CD14-positive monocyte (primary cell): Measurements from ENCODE around the gene HMMR. TPM values are rescaled to one million over a fixed set of nuclear protein-coding genes. Genes with fewer than 3 reads are reported as not detected.

Experiments used
- DNase-seq, 3 donors: peaks; one replicate each; pipeline ENCODE4 v3.0.0-alpha.2; 2011 to 2022
- H2AFZ ChIP-seq: 2 replicates; pipeline ENCODE4 v1.6.0; 2012; ENCODE audit warnings: mild to moderate bottlenecking, low read depth, low read length, inconsistent platforms; ENCODE audit not compliant: insufficient read depth, poor library complexity, severe bottlenecking
- H3K27ac ChIP-seq, 2 donors: 1 replicate in 1 of 2; 2 replicates in 1 of 2; pipeline ENCODE4 v1.5.1; 2012 to 2013; ENCODE audit warnings: low read length in 2 of 2, control low read depth in 1 of 2, inconsistent platforms in 1 of 2, low read depth in 1 of 2, mild to moderate bottlenecking in 1 of 2
- H3K27me3 ChIP-seq, 2 donors: one replicate each; pipeline versions ENCODE4 v1.6.0 to v1.6.1; 2011 to 2013; ENCODE audit warnings: low read length in 2 of 2; ENCODE audit not compliant: control insufficient read depth in 2 of 2, insufficient read depth in 2 of 2
- H3K36me3 ChIP-seq, 2 donors: replicated peaks in 1 of 2; 1 replicate in 1 of 2; 2 replicates in 1 of 2; pipeline versions ENCODE4 v1.5.1 to v1.6.1; 2012 to 2013; ENCODE audit warnings: low read length in 2 of 2, control low read depth in 1 of 2, inconsistent platforms in 1 of 2, mild to moderate bottlenecking in 1 of 2; ENCODE audit not compliant: insufficient read depth in 2 of 2, control insufficient read depth in 1 of 2
- H3K4me1 ChIP-seq, 2 donors: 1 replicate in 1 of 2; 2 replicates in 1 of 2; pipeline versions ENCODE4 v1.5.1 to v1.6.1; 2012 to 2013; ENCODE audit warnings: low read length in 2 of 2, control low read depth in 1 of 2, inconsistent platforms in 1 of 2, mild to moderate bottlenecking in 1 of 2, moderate library complexity in 1 of 2; ENCODE audit not compliant: insufficient read depth in 2 of 2, control insufficient read depth in 1 of 2
- H3K4me2 ChIP-seq: replicated peaks from 2 replicates; pipeline ENCODE3; 2012; ENCODE audit warnings: low read length, moderate library complexity, mild to moderate bottlenecking; ENCODE audit not compliant: poor library complexity, severe bottlenecking; ENCODE audit errors: extremely low read depth
- H3K4me3 ChIP-seq, 3 experiments: fragments of 200-600 bp in 1 of 3; sonication (generic) in 1 of 3; replicated peaks in 1 of 3; 1 replicate in 2 of 3; 2 replicates in 1 of 3; pipeline ENCODE4 v1.5.1; 2011 to 2013; ENCODE audit warnings: low read length in 3 of 3, mild to moderate bottlenecking in 3 of 3, control low read depth in 2 of 3, low read depth in 2 of 3, inconsistent platforms in 1 of 3, moderate library complexity in 1 of 3
- H3K79me2 ChIP-seq: 2 replicates; pipeline ENCODE4 v1.6.0; 2012; ENCODE audit warnings: mild to moderate bottlenecking, control low read depth, inconsistent platforms, low read length, moderate library complexity; ENCODE audit not compliant: insufficient read depth
- H3K9ac ChIP-seq: 2 replicates; pipeline ENCODE4 v1.6.0; 2017; ENCODE audit warnings: low read length, mild to moderate bottlenecking; ENCODE audit not compliant: insufficient read depth, poor library complexity, severe bottlenecking
- H3K9me3 ChIP-seq, 2 donors: replicated peaks in 1 of 2; 1 replicate in 1 of 2; 2 replicates in 1 of 2; pipeline versions ENCODE4 v1.5.1 to v1.6.1; 2012 to 2013; ENCODE audit warnings: low read length in 2 of 2, control low read depth in 1 of 2; ENCODE audit not compliant: control insufficient read depth in 1 of 2, insufficient read depth in 1 of 2
- H4K20me1 ChIP-seq: 2 replicates; pipeline ENCODE4 v1.6.0; 2012; ENCODE audit warnings: mild to moderate bottlenecking, low read length, control low read depth, moderate library complexity; ENCODE audit not compliant: insufficient read depth
- H3K27ac Mint-ChIP-seq, 7 donors: one replicate each; pipeline ENCODE4 v1.8.0; 2020; ENCODE audit warnings: mild to moderate bottlenecking in 7 of 7, mixed read lengths in 7 of 7, moderate library complexity in 6 of 7, inconsistent platforms in 2 of 7
- H3K27me3 Mint-ChIP-seq, 3 donors: one replicate each; pipeline ENCODE4 v1.8.0; 2021 to 2022; ENCODE audit warnings: low read depth in 3 of 3, mild to moderate bottlenecking in 3 of 3, mixed read lengths in 3 of 3, moderate library complexity in 3 of 3, inconsistent platforms in 1 of 3
- H3K36me3 Mint-ChIP-seq, 2 donors: one replicate each; pipeline ENCODE4 v1.8.0; 2020; ENCODE audit warnings: mixed read lengths in 2 of 2, inconsistent platforms in 1 of 2, mild to moderate bottlenecking in 1 of 2
- H3K4me1 Mint-ChIP-seq: one replicate; pipeline ENCODE4 v1.8.0; 2020; ENCODE audit warnings: mild to moderate bottlenecking, mixed read lengths
- H3K4me3 Mint-ChIP-seq, 2 donors: one replicate each; pipeline ENCODE4 v1.8.0; 2020; ENCODE audit warnings: mild to moderate bottlenecking in 2 of 2, mixed read lengths in 2 of 2, moderate library complexity in 1 of 2
- H3K9me3 Mint-ChIP-seq, 7 donors: one replicate each; pipeline ENCODE4 v1.8.0; 2020 to 2022; ENCODE audit warnings: mixed read lengths in 7 of 7, mild to moderate bottlenecking in 6 of 7, moderate library complexity in 6 of 7, inconsistent platforms in 2 of 7
- WGBS: methylation state at CpG from one replicate; pipeline ENCODE4 v1.1.5; 2013; ENCODE audit warnings: missing lambda C conversion rate; ENCODE audit not compliant: insufficient coverage; 5-methylcytosine and 5-hydroxymethylcytosine counted together
- intact Hi-C, 2 donors: fragments of 100-400 bp; cut with micrococcal nuclease; formaldehyde crosslinking; loops; one replicate each; pipeline versions ENCODE4 v1.15.0 to v1.15.1; 2023
- polyA plus RNA-seq, 3 donors: library from polyadenylated mRNA; depleted of rRNA in 1 of 3; unstranded in 2 of 3; stranded (reverse) in 1 of 3; fragments of 300-500 nt in 2 of 3; fragments of >200 nt in 1 of 3; fragmentation: Illumina TruSeq in 2 of 3; gene quantifications; 1 replicate in 2 of 3; 2 replicates in 1 of 3; pipeline ENCODE4 v1.2.3, GENCODE V29; 2012 to 2021
- TF ChIP-seq, protein P1 (sequence below): fragments of 200-600 bp; IDR thresholded peaks from one replicate; pipeline ENCODE4 v1.8.0; 2022; ENCODE audit warnings: antibody characterized with exemption, mild to moderate bottlenecking

Gene HMMR
- polyA plus RNA-seq, 3 donors: 0.29 TPM; not detected in 2

DNA sequence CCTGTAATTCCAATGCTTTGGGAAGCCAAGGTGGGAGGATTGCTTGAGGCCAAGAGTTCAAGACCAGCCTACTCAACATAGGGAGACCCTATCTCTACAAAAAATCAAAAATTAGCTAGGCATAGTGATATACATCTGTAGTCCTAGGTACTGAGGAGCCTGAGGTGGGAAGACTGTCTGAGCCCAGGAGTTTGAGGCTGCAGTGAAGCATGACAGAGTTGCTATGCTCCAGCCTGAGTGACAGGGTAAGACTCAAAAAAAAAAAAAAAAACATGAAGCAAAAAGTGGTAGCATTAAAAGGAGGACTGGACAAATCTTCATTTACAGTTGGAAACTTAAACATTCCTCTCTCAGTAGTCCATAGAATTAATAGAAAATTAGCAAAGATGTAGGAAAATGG, 13.2 kb upstream of the HMMR start:
- Histone ChIP-seq H3K4me1 (no peaks in the 10 kb centered on the region), H3K4me2 (no peak overlapping the region), H3K27me3 (no peaks in the 10 kb centered on the region), H3K9me3 (no peaks in the 10 kb centered on the region), H3K27ac (no peak overlapping the region), H4K20me1 (no peaks in the 10 kb centered on the region), H3K36me3 (peaks cover 54 to 95% of the 10 kb centered on the region in 2 donors), H3K9ac (no peak overlapping the region), H3K79me2 (no peaks in the 10 kb centered on the region), H2AFZ (no peak overlapping the region), H3K4me3 (no peak overlapping the region)
- TF ChIP-seq, protein P1, sequence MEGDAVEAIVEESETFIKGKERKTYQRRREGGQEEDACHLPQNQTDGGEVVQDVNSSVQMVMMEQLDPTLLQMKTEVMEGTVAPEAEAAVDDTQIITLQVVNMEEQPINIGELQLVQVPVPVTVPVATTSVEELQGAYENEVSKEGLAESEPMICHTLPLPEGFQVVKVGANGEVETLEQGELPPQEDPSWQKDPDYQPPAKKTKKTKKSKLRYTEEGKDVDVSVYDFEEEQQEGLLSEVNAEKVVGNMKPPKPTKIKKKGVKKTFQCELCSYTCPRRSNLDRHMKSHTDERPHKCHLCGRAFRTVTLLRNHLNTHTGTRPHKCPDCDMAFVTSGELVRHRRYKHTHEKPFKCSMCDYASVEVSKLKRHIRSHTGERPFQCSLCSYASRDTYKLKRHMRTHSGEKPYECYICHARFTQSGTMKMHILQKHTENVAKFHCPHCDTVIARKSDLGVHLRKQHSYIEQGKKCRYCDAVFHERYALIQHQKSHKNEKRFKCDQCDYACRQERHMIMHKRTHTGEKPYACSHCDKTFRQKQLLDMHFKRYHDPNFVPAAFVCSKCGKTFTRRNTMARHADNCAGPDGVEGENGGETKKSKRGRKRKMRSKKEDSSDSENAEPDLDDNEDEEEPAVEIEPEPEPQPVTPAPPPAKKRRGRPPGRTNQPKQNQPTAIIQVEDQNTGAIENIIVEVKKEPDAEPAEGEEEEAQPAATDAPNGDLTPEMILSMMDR: no peak
- Mint-ChIP-seq H3K4me1 (no peaks in the 10 kb centered on the region), H3K27me3 (no peaks in the 10 kb centered on the region), H3K4me3 (no peak overlapping the region), H3K36me3 (peaks cover 65 to 83% of the 10 kb centered on the region in 2 donors), H3K27ac (peak overlapping the region in 2 of 7 donors; percentile 40 to 47), H3K9me3 (no peaks in the 10 kb centered on the region)
- DNase-seq: no peak
- intact Hi-C loops: no loop called here

DNA sequence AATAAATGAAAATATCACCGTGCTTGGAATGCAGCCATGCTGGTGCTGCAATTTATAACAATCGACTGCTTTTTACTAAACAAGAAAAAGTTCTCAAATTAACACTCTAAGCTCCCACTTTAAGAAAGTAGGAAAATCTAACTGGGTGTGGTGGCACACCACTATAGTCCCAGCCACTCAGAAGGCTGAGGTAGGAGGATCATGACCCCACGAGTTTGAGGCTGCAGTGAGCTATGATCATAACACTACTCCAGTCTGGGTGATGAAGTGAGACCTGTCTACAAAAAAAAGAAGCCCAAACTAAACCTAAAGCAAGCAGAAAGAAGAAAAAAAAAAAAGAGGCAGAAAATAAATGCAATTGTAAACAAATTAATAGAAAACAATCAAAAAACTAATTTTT, 12.6 kb upstream of the HMMR start:
- H3K4me3 ChIP-seq: no peak overlapping the region
- no peaks in the 10 kb centered on the region for H3K79me2 ChIP-seq
- H2AFZ ChIP-seq: no peak overlapping the region
- H3K9ac ChIP-seq: no peak overlapping the region
- Mint-ChIP-seq H3K4me1 (no peaks in the 10 kb centered on the region), H3K4me3 (no peak overlapping the region), H3K27ac (peak overlapping the region in 1 of 7 donors; percentile 86), H3K9me3 (no peaks in the 10 kb centered on the region), H3K36me3 (peaks cover 63 to 80% of the 10 kb centered on the region in 2 donors), H3K27me3 (no peaks in the 10 kb centered on the region)
- H3K27me3 ChIP-seq: no peaks in the 10 kb centered on the region
- no peaks in the 10 kb centered on the region for H3K9me3 ChIP-seq
- intact Hi-C loops: no loop called here
- DNase-seq: no peak
- H3K4me2 ChIP-seq: no peak overlapping the region
- no CpG with 5 or more reads among the region's 3 CpGs for WGBS
- H3K4me1 ChIP-seq: no peaks in the 10 kb centered on the region
- TF ChIP-seq, protein P1: no peak
- H3K27ac ChIP-seq: no peak overlapping the region
- peaks cover 50 to 95% of the 10 kb centered on the region in 2 donors for H3K36me3 ChIP-seq
- no peaks in the 10 kb centered on the region for H4K20me1 ChIP-seq
